ACHN (cell line): ENCODE measurements around the gene IMPACT.

ENCODE experiments used
- DNase-seq: peaks from one replicate; pipeline ENCODE4 v3.0.0-alpha.2; 2015
- in situ Hi-C: cut with HindIII; loops from 2 replicates; pipeline ENCODE4 v1.10.0; 2017; ENCODE audit warnings: low sequenced_read_pairs, low pct_ligation_motif_present, low pct_unique_long_range_greater_than_20kb

Gene IMPACT

GRCh38 chr18:24414349-24415003, 12.0 kb upstream of the IMPACT start:
- DNase-seq = no peak
- in situ Hi-C loops = no loop called here

DNA sequence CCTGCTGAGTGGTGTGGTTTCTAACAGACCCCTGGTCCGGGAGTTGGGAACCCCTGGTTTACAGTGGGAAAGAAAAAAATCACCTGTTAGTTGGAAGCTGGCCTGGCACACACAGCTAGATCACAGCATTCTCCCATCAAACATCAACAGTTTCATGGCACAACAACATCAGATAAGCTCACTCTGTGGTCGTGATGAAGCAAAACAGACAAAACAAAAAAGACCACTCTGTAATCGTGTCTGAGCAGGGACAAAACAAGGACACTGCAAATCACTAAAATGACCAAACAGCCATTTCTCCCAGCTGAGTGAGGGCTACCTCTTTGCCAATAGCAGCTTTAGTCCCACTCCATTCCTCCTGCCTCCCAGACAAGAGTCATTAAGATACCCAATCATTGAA, 9.0 kb upstream of the IMPACT start:
- no peak for DNase-seq
- in situ Hi-C loops = no loop called here

- in situ Hi-C loops = no loop called here
- no peak for DNase-seq
Measured at GRCh38 chr18:24420551-24420950, 5.9 kb upstream of the IMPACT start.

DNA sequence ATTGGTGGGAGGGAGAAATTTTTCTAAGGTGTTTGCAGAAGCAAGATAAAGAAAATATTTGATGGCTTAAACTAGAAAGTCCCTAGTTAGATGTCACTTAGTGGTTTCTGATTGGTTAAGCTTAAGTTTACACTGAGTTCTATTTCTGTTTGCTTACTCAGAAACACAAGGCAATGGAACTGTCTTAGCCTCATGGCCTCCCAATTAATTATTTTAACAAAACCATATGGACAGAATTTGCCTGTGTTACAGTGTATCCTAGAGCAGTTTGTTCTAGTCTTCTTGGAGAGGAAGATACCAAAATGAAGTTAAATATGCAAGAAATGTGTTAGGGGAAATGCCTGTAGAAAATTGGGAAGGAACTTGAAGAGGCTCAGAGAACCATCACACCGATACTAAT, 4.6 kb upstream of the IMPACT start:
- DNase-seq = no peak
- in situ Hi-C loops = no loop called here

DNA sequence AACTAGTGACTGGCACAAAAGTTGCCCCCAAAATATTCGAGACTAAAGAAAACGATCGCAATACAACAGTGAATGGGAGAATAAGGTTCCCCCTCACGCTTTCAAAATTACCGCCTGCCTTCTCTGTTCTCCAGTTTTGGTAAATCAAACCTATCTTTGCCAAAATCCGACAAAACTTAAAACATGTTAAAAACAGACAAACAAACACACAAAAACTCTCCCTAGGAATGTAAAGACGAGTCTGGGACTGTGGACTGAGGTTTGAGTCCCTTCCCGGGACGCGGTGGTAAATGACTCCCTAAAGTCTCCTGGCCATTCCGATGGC, 435 bp upstream of the IMPACT start:
- in situ Hi-C loops = no loop called here
- no peak for DNase-seq

DNA sequence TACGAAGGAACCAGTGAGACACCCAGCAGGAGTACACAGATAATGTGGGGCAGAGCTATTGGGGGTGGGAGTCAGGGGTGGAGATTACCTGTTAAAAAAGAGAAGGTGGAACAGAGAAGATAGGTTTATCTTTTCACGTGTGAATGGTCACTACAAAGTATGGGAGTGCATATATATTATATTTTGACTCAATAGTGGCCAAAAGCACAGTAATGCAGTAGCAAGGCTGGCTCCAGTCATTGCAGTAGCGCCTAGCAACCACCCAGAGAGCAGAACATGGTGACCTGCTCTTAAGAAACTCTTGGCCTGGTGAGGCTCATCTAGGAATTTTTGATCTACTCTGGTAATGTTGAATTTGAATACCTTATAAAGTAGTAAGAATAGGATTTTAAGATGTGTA, 1.0 kb downstream of the IMPACT start:
- peak; percentile 17 for DNase-seq
- in situ Hi-C loops = no loop called here

DNA sequence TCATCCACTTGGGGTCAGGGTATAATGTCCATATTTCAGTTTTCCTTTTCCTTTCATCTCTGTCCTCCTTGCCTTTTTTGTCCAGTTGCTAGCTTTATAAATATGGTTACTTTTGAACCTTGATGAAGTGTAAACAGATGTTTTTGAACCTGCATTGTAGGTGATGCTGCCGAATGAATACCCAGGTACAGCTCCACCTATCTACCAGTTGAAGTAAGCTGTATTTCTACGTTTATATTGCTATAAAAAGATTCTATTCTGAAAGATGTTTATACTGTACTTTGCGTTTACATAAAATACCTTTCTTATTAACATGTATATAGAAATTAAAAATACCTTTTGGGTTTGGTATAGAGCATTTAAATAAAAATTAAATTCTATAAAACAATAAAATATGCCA, 2.2 kb downstream of the IMPACT start:
- in situ Hi-C loops = no loop called here
- DNase-seq = no peak

- in situ Hi-C loops = no loop called here
- no peak for DNase-seq
Measured at GRCh38 chr18:24429188-24429587, 2.7 kb downstream of the IMPACT start.

- DNase-seq = no peak
- in situ Hi-C loops = no loop called here
Measured at GRCh38 chr18:24432618-24433017, 6.1 kb downstream of the IMPACT start.

DNA sequence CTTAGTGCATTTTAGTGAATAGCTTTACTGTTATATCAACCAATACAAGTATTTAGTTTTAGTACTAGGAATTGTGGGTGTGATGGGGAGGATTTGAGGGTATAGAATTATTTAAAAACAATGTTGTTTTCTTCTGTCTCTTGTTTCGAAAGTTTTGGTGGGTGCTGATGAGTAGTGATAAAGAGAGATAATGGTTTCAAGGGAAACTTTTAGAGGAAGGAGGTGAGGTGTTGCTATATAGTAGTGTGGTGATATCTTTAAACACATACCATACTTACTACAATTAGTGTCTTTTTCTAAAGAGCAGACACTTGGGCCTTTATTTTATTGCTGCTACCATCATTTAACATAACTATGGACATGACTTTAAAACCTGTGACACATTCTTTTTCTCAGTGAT, 10.5 kb downstream of the IMPACT start:
- no peak for DNase-seq
- in situ Hi-C loops = no loop called here

DNA sequence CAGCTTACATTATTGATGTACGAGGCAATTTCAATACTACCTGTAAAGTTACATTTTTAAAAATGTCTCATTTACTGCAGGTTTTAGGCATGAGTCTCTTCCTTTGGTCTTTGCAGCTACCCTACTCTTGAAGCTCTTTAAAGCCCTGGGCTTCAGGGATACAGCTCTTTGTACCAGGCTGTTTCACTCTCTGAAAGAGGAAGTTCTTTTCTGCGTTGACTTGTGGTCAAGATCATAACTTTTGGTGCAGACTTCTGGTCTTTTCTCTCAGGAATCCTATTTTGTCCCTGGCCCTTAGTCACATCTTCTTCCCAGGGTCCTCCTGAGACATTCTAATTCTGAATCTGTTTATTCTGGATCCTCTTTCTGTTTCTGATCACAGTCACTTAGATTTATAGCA, 17.4 kb downstream of the IMPACT start:
- in situ Hi-C loops = no loop called here
- DNase-seq = no peak

- DNase-seq = no peak
- in situ Hi-C loops = no loop called here
Measured at GRCh38 chr18:24446453-24446852, 20.0 kb downstream of the IMPACT start.

GRCh38 chr18:24446953-24447538, 20.6 kb downstream of the IMPACT start:
- in situ Hi-C loops = no loop called here
- no peak for DNase-seq

GRCh38 chr18:24447961-24448360, 21.5 kb downstream of the IMPACT start:
- no peak for DNase-seq
- in situ Hi-C loops = no loop called here

GRCh38 chr18:24456549-24456948, 30.1 kb downstream of the IMPACT start:
- no peak for DNase-seq
- in situ Hi-C loops = no loop called here

DNA sequence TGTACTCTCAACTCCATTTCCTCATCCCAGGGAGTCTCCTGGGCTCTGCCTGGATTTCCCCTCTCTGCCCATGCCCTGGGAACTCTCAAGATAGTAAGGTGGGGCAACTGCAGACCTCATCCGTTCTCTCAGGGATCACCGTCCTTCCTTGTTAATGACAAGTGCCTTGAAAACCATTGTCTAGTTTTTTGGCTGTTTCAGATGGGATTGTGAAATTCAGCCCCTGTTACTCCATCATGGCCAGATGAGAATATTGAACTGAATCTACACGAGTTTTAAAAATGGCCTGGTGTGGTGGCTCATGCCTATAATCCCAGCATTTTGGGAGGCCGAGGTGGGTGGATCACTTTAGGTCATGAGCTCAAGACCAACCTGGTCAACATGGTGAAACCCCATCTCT, 33.3 kb downstream of the IMPACT start:
- in situ Hi-C loops = no loop called here
- DNase-seq = no peak

DNA sequence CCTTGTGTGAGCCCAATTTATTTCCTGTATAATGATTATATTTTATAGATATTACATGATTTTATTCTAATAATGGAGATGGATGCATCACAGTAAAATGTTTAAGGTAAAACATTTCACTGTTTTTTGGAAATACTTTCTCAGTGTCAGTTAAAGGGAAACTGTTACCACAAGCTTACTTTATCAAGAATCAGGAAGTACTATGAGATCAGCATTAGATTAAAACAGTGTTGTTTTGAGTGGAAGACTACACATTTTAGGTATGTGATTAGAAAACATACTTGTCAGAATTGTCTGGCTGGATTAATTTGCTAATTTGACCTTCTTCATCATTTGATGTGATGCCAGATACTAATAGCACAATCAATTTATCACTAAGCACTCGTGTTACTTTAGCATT, 33.9 kb downstream of the IMPACT start, which contains the start of gene HRH4:
Gene HRH4, plus strand, starts transcription at position 250 of the 400 bp plus-strand sequence. Its CDS starts 92 bp downstream, at position 342.
- DNase-seq = no peak
- in situ Hi-C loops = no loop called here

GRCh38 chr18:24461996-24462395, 35.5 kb downstream of the IMPACT start:
- in situ Hi-C loops = no loop called here
- DNase-seq = no peak

DNA sequence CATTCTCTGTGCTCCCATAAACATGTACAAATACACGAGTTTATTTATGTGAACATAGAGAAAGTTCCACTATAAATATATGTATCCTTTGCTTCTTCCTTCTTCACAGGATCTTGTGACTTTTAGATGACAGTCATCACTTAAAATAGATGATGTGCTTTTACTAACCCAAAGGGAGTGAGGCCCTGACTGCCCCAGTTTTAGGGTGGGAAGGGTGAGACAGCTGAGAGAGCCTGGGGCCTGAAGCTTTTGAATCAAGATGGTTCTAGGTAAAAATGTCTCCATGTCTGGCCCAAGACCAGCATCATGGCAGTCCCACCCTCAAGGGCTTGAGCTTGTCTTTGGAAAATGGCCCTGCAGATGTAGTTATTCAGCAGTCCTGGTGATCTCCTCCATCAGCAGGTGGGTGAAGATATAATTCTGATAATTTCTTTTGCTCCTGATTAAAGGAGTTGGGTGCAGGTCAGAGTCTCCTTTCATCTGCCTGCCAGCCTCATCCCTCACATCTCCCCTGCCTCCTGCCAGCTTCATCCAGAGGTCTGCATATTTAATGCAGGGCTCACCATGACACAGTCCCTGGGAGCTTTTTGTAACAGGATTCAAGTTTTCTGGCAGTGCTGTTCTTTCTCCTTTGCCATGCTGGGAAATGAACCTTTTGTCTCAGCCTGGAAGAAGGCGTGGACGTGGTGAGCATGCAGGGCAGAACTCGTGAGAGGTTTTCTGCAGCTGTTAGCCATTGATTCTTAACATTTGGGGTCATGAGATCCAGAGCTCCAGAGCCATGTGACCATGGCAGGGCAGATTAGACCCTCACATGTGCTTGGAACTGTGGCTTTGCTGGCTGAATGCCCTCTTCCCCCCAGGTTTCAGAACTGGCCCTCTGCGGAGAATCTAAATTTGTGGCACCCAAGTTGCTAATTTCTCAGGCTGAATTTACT, 36.6 kb downstream of the IMPACT start:
- in situ Hi-C loops = no loop called here
- no peak for DNase-seq

DNA sequence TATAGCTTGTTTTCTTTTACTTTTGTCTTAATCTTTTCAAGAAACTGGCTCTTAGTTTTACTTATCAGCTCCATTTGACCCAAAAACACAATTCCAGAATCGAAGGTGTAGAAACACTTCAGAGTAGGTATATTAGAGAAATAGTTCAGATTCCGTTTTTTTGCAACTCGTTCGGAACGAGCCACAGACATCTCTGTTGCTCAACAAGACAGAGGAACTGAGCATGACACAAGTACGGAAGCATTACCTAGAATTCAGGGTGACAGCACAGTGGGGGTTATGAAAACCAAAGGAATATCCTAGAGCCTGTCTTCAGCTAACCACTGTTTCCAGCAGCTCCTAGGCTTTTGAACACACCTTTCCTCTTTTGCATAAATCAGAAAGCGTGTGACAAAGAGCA, 39.0 kb downstream of the IMPACT start:
- DNase-seq = no peak
- in situ Hi-C loops = no loop called here
